ENCODE measurements around the gene THRAP3. TPM values are rescaled to one million over a fixed set of nuclear protein-coding genes. Genes with fewer than 3 reads are reported as not detected.
A peak's percentile ranks its signal among the peaks of the same experiment; 100 is the strongest.

The THRAP3 gene
- total RNA-seq, 1 experiment from 2014 or later = 86.8 TPM

- no peak overlapping the region for H3K4me3 ChIP-seq (ENCODE audit: low read depth, low read length)
- Mint-ChIP-seq H3K9me3 (ENCODE audit: unreplicated experiment) (no peaks in the 10 kb centered on the region), H3K27me3 (ENCODE audit: insufficient read depth, unreplicated experiment) (no peaks in the 10 kb centered on the region), H3K27ac (ENCODE audit: unreplicated experiment) (no peak overlapping the region), H3K4me3 (ENCODE audit: unreplicated experiment) (no peak overlapping the region), H3K36me3 (ENCODE audit: insufficient read depth, unreplicated experiment) (peaks cover 16% of the 10 kb centered on the region), H3K4me1 (ENCODE audit: low read depth, unreplicated experiment) (no peaks in the 10 kb centered on the region)
- no peaks in the 10 kb centered on the region for H3K36me3 ChIP-seq (ENCODE audit: control insufficient read depth, insufficient read depth, low read length)
- TF ChIP-seq, protein P1, sequence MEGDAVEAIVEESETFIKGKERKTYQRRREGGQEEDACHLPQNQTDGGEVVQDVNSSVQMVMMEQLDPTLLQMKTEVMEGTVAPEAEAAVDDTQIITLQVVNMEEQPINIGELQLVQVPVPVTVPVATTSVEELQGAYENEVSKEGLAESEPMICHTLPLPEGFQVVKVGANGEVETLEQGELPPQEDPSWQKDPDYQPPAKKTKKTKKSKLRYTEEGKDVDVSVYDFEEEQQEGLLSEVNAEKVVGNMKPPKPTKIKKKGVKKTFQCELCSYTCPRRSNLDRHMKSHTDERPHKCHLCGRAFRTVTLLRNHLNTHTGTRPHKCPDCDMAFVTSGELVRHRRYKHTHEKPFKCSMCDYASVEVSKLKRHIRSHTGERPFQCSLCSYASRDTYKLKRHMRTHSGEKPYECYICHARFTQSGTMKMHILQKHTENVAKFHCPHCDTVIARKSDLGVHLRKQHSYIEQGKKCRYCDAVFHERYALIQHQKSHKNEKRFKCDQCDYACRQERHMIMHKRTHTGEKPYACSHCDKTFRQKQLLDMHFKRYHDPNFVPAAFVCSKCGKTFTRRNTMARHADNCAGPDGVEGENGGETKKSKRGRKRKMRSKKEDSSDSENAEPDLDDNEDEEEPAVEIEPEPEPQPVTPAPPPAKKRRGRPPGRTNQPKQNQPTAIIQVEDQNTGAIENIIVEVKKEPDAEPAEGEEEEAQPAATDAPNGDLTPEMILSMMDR (IDR thresholded peaks at IDR 0.05; ENCODE audit: insufficient read depth in 1 of 2, low read depth in 1 of 2, low read length in 1 of 2, severe bottlenecking in 1 of 2, unreplicated experiment in 1 of 2) = no peak
- no peaks in the 10 kb centered on the region for H3K9me3 ChIP-seq
- ChIA-PET CTCF (interaction anchor here (0.6 kb wide), 1 partner anchor 115 kb away, joined by 4 read pairs; no protein-coding TSS in a partner anchor), POLR2A (no interaction called here)
- no peaks in the 10 kb centered on the region for H3K27me3 ChIP-seq (replicated peaks; ENCODE audit: control insufficient read depth, insufficient read depth, low read length)
- intact Hi-C loops (cut with micrococcal nuclease; ENCODE audit: unreplicated experiment) = no loop called here
- BruUV-seq (replicated peaks) = no TSS peak
- no peaks in the 10 kb centered on the region for H3K4me1 ChIP-seq
- DNase-seq = no peak
These were observed 115.4 kb downstream of the THRAP3 start for GRCh38 chr1:36339615-36340014.

DNA sequence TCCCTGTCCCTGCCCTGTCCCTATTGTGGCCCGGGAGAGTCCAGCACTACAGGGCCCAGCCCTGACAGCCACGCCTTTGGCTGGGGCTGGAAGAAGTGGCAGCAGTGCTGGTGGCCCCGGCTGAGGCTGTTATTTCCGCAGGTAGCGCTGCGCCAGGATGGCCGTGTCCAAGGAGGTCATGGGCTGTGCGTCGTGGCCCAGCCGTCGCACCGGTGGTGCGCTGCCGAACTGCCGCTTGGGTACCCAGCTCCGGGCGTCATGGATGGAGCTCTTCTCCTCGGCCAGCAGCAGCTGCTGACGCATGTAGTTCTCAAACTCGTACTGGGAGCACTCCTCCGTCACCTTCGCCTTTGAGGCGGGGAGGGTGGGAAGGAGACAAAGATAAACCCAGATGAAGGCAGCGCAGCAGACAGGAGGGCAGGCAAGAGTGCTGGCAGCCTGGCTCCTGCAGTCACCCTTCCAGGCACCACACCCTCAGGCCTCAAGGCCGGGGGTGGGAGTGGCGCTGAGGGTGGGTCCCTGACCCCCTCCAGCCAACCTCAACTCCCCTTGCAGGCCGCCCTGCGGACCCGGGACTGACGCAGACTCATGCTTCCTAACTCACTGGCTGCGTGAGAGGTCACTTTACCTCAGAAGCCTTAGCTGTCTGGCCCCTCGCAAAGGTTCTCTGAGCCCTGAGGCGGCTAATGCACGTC, 117.5 kb downstream of the THRAP3 start:
- Mint-ChIP-seq H3K36me3 (ENCODE audit: insufficient read depth, unreplicated experiment) (peaks cover 18% of the 10 kb centered on the region), H3K27me3 (ENCODE audit: insufficient read depth, unreplicated experiment) (no peaks in the 10 kb centered on the region), H3K27ac (ENCODE audit: unreplicated experiment) (no peak overlapping the region), H3K9me3 (ENCODE audit: unreplicated experiment) (no peaks in the 10 kb centered on the region), H3K4me1 (ENCODE audit: low read depth, unreplicated experiment) (no peaks in the 10 kb centered on the region), H3K4me3 (ENCODE audit: unreplicated experiment) (no peak overlapping the region)
- no TSS peak for BruUV-seq (replicated peaks)
- H3K27me3 ChIP-seq (replicated peaks; ENCODE audit: control insufficient read depth, insufficient read depth, low read length) = no peaks in the 10 kb centered on the region
- no peaks in the 10 kb centered on the region for H3K9me3 ChIP-seq
- CTCF ChIA-PET = no interaction called here
- H3K36me3 ChIP-seq (ENCODE audit: control insufficient read depth, insufficient read depth, low read length) = no peaks in the 10 kb centered on the region
- no peak overlapping the region for H3K4me3 ChIP-seq (ENCODE audit: low read depth, low read length)
- POLR2A ChIA-PET = interaction anchor here (0.9 kb wide), 1 partner anchor 43 kb away, joined by 3 read pairs; no protein-coding TSS in a partner anchor
- TF ChIP-seq, protein P1 (IDR thresholded peaks at IDR 0.05; ENCODE audit: insufficient read depth in 1 of 2, low read depth in 1 of 2, low read length in 1 of 2, severe bottlenecking in 1 of 2, unreplicated experiment in 1 of 2) = no peak
- no peaks in the 10 kb centered on the region for H3K4me1 ChIP-seq
- DNase-seq = no peak
- intact Hi-C loops (cut with micrococcal nuclease; ENCODE audit: unreplicated experiment) = no loop called here

- H3K9me3 ChIP-seq = no peaks in the 10 kb centered on the region
- no peaks in the 10 kb centered on the region for H3K4me1 ChIP-seq
- H3K36me3 ChIP-seq (ENCODE audit: control insufficient read depth, insufficient read depth, low read length) = no peaks in the 10 kb centered on the region
- H3K9me3 Mint-ChIP-seq (ENCODE audit: unreplicated experiment) = no peaks in the 10 kb centered on the region
- no peak overlapping the region for H3K27ac Mint-ChIP-seq (ENCODE audit: unreplicated experiment)
- DNase-seq = peak in 1 of 2 experiments; percentile 36
- ChIA-PET CTCF (interaction anchor here (0.5 to 1.1 kb wide), 3 partner anchors 26 to 54 kb away, joined by 3 to 4 read pairs (median 3); no protein-coding TSS in a partner anchor), POLR2A (interaction anchor here (0.9 kb wide), 1 partner anchor 42 kb away, joined by 3 read pairs; no protein-coding TSS in a partner anchor)
- H3K27me3 Mint-ChIP-seq (ENCODE audit: insufficient read depth, unreplicated experiment) = no peaks in the 10 kb centered on the region
- intact Hi-C loops (cut with micrococcal nuclease; ENCODE audit: unreplicated experiment) = no loop called here
- no peaks in the 10 kb centered on the region for H3K27me3 ChIP-seq (replicated peaks; ENCODE audit: control insufficient read depth, insufficient read depth, low read length)
- no TSS peak for BruUV-seq (replicated peaks)
- H3K4me1 Mint-ChIP-seq (ENCODE audit: low read depth, unreplicated experiment) = no peaks in the 10 kb centered on the region
- H3K36me3 Mint-ChIP-seq (ENCODE audit: insufficient read depth, unreplicated experiment) = peaks cover 26% of the 10 kb centered on the region
- no peak overlapping the region for H3K4me3 Mint-ChIP-seq (ENCODE audit: unreplicated experiment)
- TF ChIP-seq, protein P1 (IDR thresholded peaks at IDR 0.05; ENCODE audit: insufficient read depth in 1 of 2, low read depth in 1 of 2, low read length in 1 of 2, severe bottlenecking in 1 of 2, unreplicated experiment in 1 of 2) = peak; percentile 39 to 61
- H3K4me3 ChIP-seq (ENCODE audit: low read depth, low read length) = no peak overlapping the region
These were observed 118.4 kb downstream of the THRAP3 start for GRCh38 chr1:36342426-36343185.

Measured in Caco-2 (cell line).